ENCODE results near the gene LMOD2. TPM values are rescaled to one million over a fixed set of nuclear protein-coding genes. Genes with fewer than 3 reads are reported as not detected.

Gene LMOD2
- total RNA-seq, 1 experiment from 2014 or later = not detected

DNA sequence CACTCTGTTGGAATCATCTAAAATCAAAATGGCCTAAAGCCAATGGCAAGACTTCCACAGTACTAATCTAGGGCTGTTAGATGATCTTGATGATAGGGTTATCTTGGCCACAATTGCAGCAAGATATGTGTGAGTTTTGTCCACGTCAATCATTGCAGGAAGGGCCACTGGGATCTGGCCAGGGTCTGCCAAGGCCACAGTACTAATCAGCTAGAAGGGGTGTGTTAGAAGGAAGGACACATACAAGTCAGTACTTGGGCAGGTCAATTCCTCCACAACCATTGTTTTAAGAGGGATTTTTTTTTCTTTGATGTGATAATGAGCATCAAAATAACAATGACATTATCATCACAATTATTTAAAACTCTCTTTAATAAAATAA lies 1.6 kb downstream of the LMOD2 start:
- H2AFZ ChIP-seq (ENCODE audit: low read length) = no peak overlapping the region

More for the DNA sequence above, 1.6 kb downstream of the LMOD2 start:
- Histone ChIP-seq H3K9ac (ENCODE audit: extremely low read depth, insufficient read length, low read length) (no peak overlapping the region), H2BK20ac (ENCODE audit: low read depth, low read length, poor library complexity, severe bottlenecking) (no peak overlapping the region), H3K23ac (ENCODE audit: insufficient read length, low read depth, low read length) (no peak overlapping the region), H2BK15ac (ENCODE audit: low read depth, low read length) (no peak overlapping the region), H4K8ac (replicated peaks; ENCODE audit: insufficient read length, low read depth, low read length) (no peak overlapping the region), H3K27me3 (ENCODE audit: insufficient read depth, low read length) (no peaks in the 10 kb centered on the region), H3K79me2 (ENCODE audit: insufficient read depth, low read length) (no peaks in the 10 kb centered on the region), H2BK5ac (ENCODE audit: insufficient read length, low read length) (no peak overlapping the region), H3K4me2 (ENCODE audit: insufficient read depth, insufficient read length, low read length) (no peak overlapping the region), H4K91ac (ENCODE audit: insufficient read length, low read depth, low read length) (no peak overlapping the region), H3K14ac (ENCODE audit: insufficient read depth, low read length) (no peak overlapping the region), H4K20me1 (ENCODE audit: control insufficient read depth, insufficient read depth, insufficient read length) (no peaks in the 10 kb centered on the region), H4K5ac (ENCODE audit: insufficient read length, low read depth, low read length) (no peak overlapping the region), H3K56ac (ENCODE audit: insufficient read length, low read depth, low read length) (no peak overlapping the region), H2BK120ac (ENCODE audit: low read depth, low read length, poor library complexity, severe bottlenecking) (no peak overlapping the region), H3T11ph (ENCODE audit: low read length) (no peak overlapping the region), H3K27ac (ENCODE audit: insufficient read length, low read depth, low read length) (no peak overlapping the region), H2BK12ac (ENCODE audit: insufficient read length, low read depth, low read length) (no peak overlapping the region), H3K23me2 (ENCODE audit: insufficient read length, low read depth, low read length, poor library complexity, severe bottlenecking) (no peaks in the 10 kb centered on the region), H2AK5ac (ENCODE audit: insufficient read length, low read length) (no peak overlapping the region), H3K9me3 (ENCODE audit: control insufficient read depth, low read depth, low read length) (no peaks in the 10 kb centered on the region), H3K4ac (ENCODE audit: low read depth, low read length) (no peak overlapping the region), H3K79me1 (ENCODE audit: insufficient read depth, low read depth, low read length, poor library complexity, severe bottlenecking) (no peaks in the 10 kb centered on the region), H3K18ac (ENCODE audit: insufficient read length, low read depth, low read length) (no peak overlapping the region), H3K4me1 (ENCODE audit: insufficient read depth, low read length) (no peaks in the 10 kb centered on the region)
- DNase-seq = no peak
- H3K36me3 Mint-ChIP-seq (ENCODE audit: insufficient read depth in 1 of 3, low read depth in 3 of 3) = no peaks in the 10 kb centered on the region; a peak in 1 of 7 replicates
- peaks cover 5 to 14% of the 10 kb centered on the region in 2 experiments for H3K4me1 Mint-ChIP-seq
- no peak for TF ChIP-seq CTCF (conservative IDR thresholded peaks at IDR 0.05)
- no peak overlapping the region for H3K4me3 Mint-ChIP-seq
- H3K27me3 Mint-ChIP-seq (ENCODE audit: low read depth) = no peaks in the 10 kb centered on the region
- no peaks in the 10 kb centered on the region for H3K9me3 Mint-ChIP-seq
- H3K27ac Mint-ChIP-seq = no peak overlapping the region
- WGBS (ENCODE audit: extremely low coverage, insufficient read length, low lambda C conversion rate) = no CpG with 5 or more reads among the region's 1 CpG

Data from H9 (cell line).